GM12864 (cell line): ENCODE data around the gene NACC2.

Experiments
- DNase-seq: peaks from one replicate; pipeline ENCODE4 v3.0.0-alpha.2; 2011; ENCODE audit warnings: low read depth
- H3K4me3 ChIP-seq: 2 replicates; pipeline ENCODE4 v1.5.1; 2011; ENCODE audit warnings: mild to moderate bottlenecking, low read depth, low read length, control low read depth
- CTCF ChIP-seq: IDR thresholded peaks from 2 replicates; pipeline ENCODE4 v1.5.1; 2011; ENCODE audit warnings: low read depth, mild to moderate bottlenecking, moderate library complexity, low read length, control low read depth, inconsistent platforms; ENCODE audit errors: missing control alignments

The NACC2 gene

GRCh38 chr9:135998410-135999071 is 96.5 kb downstream of the NACC2 start:
- no peak for DNase-seq
- H3K4me3 ChIP-seq = no peak overlapping the region
- TF ChIP-seq CTCF = no peak

- no peak overlapping the region for H3K4me3 ChIP-seq
- TF ChIP-seq CTCF = no peak
- DNase-seq = no peak
Measured at GRCh38 chr9:135998016-135998380, 97.1 kb downstream of the NACC2 start.

- DNase-seq = no peak
- no peak for TF ChIP-seq CTCF
- H3K4me3 ChIP-seq = no peak overlapping the region
Measured at GRCh38 chr9:135997090-135998015, 97.7 kb downstream of the NACC2 start.

- no peak for DNase-seq
- no peak for TF ChIP-seq CTCF
- no peak overlapping the region for H3K4me3 ChIP-seq
Measured at GRCh38 chr9:135995816-135996215, 99.3 kb downstream of the NACC2 start.

GRCh38 chr9:135994501-135995192 is 100.4 kb downstream of the NACC2 start:
- TF ChIP-seq CTCF = no peak
- no peak for DNase-seq
- H3K4me3 ChIP-seq = no peak overlapping the region

GRCh38 chr9:135993765-135994500 is 101.2 kb downstream of the NACC2 start:
- no peak for TF ChIP-seq CTCF
- DNase-seq = no peak
- no peak overlapping the region for H3K4me3 ChIP-seq
